HG03571 (cell line): ENCODE measurements around the gene PGM2L1.
"Not testable (repeated sequence)": the region's sequence is repeated elsewhere in the genome, so short reads cannot be mapped to it uniquely, and the experiment has no call there.

Experiments used
- ATAC-seq: cut with Tn5 transposase; IDR thresholded peaks from one replicate; pipeline ENCODE4 v1.9.1; 2021; ENCODE audit not compliant: unreplicated experiment

PGM2L1 gene

DNA sequence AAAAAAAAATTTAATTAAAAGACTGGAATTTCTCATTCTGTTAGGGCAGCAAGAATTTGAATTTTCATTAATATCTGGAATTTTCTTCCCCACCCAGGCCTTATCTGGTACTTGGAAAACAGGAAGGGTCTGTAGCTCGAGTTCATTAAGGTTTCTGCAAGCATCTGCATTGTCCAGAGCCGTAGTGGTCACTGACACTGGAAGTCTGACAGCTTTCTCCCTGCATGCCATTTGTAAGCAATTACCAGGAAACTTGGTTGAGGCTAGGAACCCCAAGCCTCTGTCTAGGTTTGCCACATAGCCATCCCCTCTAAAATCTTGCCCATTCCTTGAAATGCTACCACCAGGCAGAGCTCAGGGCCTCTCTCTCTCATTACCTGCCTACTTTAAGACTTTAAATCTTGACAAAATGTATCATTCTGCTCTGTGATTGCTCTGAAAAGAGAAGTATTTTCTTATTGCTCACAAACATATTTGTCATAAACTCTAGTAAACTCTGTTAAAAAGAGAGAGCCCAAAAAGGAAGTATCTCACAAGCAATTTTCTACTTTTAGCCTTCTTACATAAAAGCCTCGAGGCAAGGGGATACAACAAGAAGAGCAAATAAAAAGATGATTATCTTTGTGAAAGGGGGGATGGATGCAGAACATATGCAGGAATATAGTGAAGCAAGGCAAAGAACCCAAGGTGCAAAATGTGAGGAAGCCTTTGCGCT lies 5.5 kb upstream of the PGM2L1 start:
- ATAC-seq = no peak

- no peak for ATAC-seq
Measured at GRCh38 chr11:74400606-74401005, 2.4 kb upstream of the PGM2L1 start.

GRCh38 chr11:74397501-74398243 lies 561 bp downstream of the PGM2L1 start:
- ATAC-seq = peak; percentile 5

DNA sequence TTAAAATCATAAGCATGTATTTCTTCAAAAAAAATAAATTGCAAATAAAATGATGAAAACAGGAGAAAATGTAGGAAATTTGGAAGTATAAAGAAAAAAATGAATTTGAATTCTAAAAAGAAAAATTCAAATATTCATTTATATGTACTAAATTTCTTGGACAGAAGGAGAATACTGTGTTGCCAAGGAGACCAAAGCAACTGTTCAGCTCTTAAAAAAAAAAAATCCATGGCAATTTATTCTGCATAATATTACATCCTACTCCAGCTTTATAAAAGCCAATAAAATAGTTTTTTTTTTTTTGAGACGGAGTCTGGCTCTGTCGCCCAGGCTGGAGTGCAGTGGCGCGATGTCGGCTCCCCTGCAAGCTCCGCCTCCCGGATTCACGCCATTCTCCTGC lies 6.0 kb downstream of the PGM2L1 start:
- no peak for ATAC-seq

DNA sequence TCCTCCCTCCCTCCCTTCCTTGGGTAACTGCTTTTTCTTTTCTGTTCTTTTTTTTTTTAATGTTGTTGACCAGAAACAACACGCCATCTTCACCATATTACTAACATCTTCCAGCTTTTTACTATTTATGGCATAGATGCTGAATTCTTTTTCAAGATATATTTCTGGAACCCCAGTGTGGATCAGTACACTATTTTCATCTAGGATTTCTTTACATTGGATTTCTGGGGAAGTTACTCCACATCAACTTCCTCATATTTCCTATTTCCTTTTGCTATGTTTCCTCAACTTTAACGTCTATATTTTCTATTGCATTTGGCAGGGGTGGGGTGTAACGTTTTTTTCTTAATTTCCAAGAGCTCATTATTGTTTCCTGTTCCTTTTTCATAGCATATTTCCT lies 7.0 kb downstream of the PGM2L1 start:
- no peak for ATAC-seq

DNA sequence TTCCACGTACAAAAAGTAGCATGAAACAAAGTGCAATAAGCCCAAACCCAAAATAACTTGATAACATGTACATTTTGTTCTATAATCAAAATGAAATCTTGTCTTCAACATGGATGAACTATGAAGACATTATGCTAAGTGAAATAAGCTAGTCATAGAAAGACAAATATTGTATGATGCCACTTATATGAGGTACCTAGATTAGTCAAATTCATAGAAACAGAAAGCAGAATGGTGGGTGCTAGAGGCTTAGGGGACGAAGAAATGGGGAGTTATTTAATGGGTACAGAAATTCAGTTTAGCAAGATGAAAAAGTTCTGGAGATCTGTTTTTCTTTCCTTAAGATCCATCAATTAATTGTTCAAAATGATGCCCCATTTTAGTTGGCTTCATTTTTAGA lies 7.5 kb downstream of the PGM2L1 start:
- no peak for ATAC-seq

GRCh38 chr11:74388678-74389327 lies 9.4 kb downstream of the PGM2L1 start:
- ATAC-seq = no peak

DNA sequence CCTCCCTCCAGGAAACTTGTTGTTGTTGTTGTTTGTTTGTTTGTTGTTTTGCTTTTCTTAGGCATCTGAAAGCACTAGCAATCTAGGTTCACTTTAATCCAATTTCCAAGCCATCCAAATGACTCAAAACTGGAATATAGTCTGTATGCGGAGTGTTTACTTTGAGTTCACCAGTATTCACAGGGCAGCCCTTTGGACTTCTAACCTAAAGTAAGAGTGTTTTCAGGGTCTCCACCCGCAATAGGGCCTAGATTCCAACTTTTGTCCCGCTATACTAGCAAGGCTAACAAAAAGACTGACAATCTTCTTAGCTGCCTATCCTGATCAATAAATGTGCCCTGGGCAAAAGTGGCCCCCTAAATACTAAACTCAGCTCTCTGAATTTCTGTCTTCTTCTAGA lies 13.6 kb downstream of the PGM2L1 start:
- ATAC-seq = no peak

DNA sequence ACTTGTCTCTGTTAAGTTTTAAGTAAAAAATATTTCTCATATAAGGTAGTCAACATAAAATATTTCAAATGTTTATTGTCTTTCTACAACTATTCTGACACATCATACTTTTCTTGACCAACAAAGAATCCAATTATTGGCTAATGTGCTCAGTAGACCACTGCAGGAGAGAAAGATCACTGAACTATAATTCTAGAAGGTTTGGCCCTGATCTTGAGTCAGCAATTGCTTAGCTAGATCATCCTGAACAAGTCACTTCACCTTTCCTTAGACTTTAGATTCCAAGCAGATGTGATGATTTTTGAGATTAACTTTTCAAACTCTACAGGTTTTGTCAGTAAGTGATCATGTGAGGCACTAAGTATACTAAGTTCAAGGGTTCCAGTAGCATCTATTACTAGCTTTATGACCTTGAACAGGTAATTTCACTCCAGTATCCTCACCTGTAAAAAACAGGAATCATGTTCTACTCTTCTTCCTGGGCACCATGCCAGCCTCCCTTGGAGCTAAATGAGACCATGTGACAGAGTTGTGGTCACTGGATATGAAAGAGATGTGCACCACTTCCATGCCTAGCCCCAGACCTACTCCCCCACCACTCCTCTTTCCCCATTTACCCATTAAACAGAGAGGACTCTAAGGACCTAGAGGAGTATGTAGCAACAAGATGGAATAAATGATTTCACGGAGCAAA lies 17.3 kb downstream of the PGM2L1 start:
- no peak for ATAC-seq

- no peak for ATAC-seq
Measured at GRCh38 chr11:74377689-74378088, 20.5 kb downstream of the PGM2L1 start.

GRCh38 chr11:74373382-74373781 lies 24.9 kb downstream of the PGM2L1 start:
- ATAC-seq = no peak

- ATAC-seq = no peak
Measured at GRCh38 chr11:74371269-74372052, 26.8 kb downstream of the PGM2L1 start.

DNA sequence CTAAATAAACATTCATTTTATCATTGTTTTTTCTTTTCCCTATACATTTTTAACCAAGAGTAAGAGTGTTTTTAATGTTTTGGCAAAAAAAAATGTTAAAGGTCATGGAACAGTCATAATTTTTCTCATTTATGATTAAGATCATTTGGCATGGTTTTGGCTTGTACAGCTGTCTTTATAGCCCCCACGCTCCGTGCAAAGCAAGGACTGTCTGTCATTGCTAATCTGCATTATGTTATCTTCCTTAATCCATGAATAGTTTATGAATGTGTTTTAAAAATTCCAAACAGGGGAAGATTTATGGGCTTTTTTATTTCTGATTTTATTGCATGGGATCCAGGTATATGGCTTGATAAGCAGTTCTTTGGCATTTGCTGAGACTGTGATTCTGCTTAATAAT lies 28.1 kb downstream of the PGM2L1 start:
- ATAC-seq = no peak

DNA sequence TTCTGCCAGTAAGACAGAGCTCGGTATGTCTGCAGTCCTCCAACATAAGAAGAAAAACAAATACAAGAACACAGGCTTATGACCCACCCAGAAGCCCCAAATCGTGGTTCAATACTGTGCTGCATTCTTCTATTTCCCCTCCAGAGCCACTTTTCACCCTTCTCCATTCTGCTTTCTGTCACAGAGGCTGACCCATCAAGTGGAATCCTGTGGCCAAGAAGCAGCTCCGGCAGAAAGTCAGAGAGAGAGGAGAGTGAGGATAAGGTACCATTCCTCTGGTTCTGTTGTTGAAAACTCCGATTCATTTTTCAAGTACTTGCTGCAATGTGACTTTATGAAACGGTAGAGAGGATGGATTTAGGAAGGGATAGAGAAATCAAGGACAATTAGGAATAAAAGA lies 30.4 kb downstream of the PGM2L1 start:
- ATAC-seq = no peak

- no peak for ATAC-seq
Measured at GRCh38 chr11:74366576-74366975, 31.7 kb downstream of the PGM2L1 start.

- ATAC-seq = not testable (repeated sequence)
Measured at GRCh38 chr11:74365805-74366204, 32.4 kb downstream of the PGM2L1 start.

DNA sequence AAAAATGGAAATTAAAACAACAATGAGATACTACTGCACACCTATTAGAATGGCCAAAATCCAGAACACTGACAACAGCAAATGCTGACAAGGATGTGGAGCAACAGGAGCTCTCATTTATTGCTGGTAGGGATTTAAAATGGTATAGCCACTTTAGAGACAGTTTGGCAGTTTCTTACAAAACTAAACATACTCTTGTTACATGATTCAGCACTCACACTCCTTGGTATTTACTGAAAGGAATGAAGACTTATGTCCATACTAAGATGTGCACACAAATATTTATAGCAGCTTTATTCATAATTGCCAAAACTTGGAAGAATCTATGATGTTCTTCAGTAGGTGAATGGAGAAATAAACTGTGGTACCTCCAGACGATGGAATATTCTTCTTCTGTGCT lies 40.8 kb downstream of the PGM2L1 start:
- ATAC-seq = no peak

- no peak for ATAC-seq
Measured at GRCh38 chr11:74355626-74356025, 42.6 kb downstream of the PGM2L1 start.

GRCh38 chr11:74354036-74354435 lies 44.2 kb downstream of the PGM2L1 start:
- ATAC-seq = no peak

- ATAC-seq = no peak
Measured at GRCh38 chr11:74347381-74347780, 50.9 kb downstream of the PGM2L1 start.

- no peak for ATAC-seq
Measured at GRCh38 chr11:74345420-74345819, 52.8 kb downstream of the PGM2L1 start.
